ENCODE results near the gene SYT12. TPM values are rescaled to one million over a fixed set of nuclear protein-coding genes. Genes with fewer than 3 reads are reported as not detected.

The SYT12 gene
- total RNA-seq, 1 donor from 2014 or later: 0.58 TPM

DNA sequence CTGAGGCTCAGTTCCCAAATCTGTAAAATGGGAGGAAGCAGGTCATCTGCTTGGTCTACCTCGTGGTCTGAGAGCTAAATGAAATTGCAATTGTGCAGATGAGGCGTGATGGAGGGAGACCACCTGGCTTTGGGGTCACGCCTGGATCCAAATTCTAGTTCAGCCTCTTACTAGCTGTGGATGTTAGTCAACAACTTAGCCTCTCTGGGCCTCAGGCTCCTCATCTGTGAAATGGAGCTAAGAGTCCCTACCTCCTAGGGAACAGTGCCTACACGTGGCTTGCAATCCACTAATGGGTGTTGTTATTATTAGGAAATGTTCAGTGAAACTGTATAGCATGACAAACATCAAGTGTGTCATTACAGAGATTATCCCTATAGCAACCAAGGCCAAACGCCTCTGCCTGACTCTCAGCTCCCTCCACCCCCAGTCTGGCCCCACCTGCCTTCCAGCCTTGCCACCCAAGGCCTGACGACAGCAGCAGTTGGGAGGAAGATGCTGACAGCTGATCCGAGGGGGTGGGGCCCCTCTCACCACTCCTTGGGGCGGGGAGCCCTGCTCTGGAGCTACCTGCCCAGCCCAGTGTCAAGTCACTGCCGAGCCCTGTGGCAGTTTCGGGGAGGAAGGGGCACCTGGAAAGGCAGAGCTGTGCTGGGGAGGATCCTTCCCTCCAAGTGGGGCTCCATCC, 32.0 kb downstream of the SYT12 start:
- peak; percentile 91 for DNase-seq (ENCODE audit: low spot score)

DNA sequence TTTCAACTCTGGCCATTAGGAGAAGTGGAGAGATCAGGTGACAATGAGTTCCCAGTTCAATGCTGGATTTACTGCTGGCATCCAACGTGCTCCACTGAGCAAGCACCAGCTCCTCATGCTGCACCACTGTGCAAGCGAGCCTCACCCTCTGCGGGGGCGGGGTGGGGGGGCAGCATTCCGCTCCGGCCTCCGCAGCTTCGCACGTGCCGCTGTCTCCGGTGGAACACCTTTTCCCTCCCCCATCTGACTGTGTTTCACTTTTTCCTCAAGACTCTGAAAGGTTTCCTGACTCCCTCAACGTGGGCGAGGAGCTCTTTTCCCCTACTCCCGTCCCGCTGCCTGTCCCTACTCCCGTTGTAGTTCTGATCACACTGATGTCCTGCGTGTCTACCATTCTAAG, 32.9 kb downstream of the SYT12 start:
- no peak for DNase-seq (ENCODE audit: low spot score)

DNA sequence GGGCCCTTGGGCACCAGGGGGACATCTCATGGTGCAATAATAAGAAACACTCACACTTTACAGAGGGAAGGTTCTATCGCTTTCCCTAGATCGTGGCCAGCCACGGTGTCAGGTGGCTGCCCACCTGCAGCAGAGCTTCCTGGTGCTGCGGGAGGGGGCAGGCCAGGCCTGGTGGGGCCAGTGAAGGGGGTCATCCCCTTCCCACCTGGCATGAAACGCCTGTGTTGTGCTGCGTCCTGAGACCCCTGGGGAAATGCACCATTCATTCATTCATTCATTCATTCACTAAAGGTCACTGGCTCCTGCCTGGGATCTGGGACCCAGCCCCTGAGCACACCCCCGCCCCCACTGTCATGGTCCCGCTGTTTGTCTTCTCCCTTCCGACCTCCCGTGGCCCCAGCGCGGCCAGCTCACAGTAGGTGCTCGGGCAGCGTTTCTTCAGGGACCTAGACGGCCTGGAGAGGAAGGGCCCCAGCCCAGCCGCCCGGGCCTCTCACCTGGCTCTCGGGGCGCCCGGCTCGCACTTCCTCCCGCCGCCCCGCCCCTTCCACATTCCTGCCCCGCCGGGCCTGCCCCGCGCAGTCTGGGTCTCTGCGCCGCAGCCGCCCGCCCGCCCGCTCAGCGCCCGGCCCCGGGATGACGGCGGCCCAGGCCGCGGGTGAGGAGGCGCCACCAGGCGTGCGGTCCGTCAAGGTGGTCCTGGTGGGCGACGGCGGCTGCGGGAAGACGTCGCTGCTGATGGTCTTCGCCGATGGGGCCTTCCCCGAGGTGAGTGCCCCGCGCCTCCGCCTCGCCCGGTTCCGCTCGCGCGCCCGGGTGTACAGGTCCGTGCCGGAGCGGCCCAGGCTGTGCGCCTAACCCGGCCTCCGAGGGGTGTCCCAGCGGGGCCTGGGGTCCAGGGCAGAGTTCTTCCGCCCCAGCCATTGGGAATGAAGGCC, 33.6 kb downstream of the SYT12 start, which contains the start of gene RHOD:
TSS of gene RHOD (plus strand) at position 581 of the 938 bp plus-strand sequence. CDS start at position 637, 56 bp downstream.
- DNase-seq (ENCODE audit: low spot score): no peak

DNA sequence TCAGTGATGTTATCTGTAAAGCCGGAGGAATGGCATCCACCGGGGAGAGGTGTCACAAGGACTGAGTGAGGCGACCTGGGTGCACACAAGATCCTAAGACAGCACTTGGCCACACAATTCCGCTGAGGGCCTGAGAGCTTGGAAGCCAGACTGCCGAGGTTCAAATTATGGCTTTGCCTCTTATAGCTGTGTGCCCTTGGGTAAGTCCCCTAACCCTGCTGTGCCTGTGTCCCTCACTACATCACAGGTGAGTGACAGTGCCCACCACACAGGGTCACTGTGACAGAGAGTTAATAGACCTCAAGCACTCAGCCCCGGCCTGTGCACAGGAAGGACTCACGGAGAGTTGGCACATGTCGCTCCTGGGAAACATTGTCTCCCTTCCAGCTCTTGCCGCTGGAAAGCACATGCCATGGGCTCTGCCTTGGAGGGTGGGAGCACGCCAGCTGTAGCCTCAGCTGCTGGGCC, 34.3 kb downstream of the SYT12 start:
- DNase-seq (ENCODE audit: low spot score): no peak

DNA sequence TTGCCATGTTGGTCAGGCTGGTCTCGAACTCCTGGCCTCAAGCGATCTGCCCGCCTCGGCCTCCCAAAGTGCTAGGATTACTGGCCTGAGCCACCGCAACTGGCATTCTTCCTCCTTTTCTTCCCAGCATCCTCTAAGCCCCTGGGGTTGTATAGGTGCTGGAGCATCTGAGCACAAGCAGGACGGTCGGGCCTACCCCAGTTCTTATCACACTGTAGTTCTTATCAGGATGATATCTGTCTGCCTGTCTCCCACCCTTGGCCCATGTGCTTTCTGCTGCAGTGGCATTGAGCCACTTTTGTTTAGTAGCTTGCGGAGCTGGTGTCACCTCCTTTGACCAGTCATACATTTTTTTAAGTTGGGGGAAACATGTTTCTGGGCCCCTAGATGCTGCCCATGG, 35.6 kb downstream of the SYT12 start:
- no peak for DNase-seq (ENCODE audit: low spot score)

DNA sequence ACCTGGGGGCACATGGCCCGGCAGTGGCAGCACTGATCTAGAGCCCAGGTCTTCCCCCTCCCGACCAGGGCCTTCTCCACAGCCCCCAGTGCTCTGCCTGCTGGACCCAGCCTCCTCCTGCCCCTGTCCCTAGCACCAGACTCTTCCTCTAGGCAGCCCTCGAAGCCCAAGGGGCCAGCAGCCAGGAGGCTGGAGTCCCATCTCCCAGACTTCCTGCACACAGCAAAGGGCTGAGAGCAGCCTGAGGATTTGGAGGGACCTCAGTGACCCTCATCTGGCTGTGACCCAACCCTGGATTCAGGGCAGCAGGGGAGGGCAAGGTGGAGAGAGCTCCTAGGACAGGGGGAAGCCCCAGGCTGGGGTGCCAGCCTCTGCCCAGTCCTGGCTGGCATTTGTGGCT, 36.7 kb downstream of the SYT12 start:
- no peak for DNase-seq (ENCODE audit: low spot score)

DNA sequence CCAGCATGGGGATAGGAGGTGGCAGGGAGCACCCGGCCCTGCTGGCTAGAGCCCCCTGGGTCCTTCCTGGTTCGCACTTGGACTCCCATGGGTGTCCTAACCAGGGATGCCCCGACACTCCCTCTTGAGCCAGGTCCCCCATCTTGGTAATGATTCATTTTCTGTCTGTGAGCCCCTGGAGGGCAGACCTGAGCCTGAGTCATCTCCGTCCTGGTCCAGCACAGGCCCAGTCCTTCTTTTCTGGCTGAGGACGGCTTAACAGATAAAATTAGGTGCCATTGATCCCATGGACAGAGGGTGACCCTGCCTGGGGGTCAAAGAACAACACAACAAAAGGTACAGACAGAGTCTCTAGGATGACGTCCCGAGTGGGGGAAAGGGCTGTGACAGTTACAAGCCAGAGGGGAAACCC, 37.2 kb downstream of the SYT12 start:
- no peak for DNase-seq (ENCODE audit: low spot score)

DNA sequence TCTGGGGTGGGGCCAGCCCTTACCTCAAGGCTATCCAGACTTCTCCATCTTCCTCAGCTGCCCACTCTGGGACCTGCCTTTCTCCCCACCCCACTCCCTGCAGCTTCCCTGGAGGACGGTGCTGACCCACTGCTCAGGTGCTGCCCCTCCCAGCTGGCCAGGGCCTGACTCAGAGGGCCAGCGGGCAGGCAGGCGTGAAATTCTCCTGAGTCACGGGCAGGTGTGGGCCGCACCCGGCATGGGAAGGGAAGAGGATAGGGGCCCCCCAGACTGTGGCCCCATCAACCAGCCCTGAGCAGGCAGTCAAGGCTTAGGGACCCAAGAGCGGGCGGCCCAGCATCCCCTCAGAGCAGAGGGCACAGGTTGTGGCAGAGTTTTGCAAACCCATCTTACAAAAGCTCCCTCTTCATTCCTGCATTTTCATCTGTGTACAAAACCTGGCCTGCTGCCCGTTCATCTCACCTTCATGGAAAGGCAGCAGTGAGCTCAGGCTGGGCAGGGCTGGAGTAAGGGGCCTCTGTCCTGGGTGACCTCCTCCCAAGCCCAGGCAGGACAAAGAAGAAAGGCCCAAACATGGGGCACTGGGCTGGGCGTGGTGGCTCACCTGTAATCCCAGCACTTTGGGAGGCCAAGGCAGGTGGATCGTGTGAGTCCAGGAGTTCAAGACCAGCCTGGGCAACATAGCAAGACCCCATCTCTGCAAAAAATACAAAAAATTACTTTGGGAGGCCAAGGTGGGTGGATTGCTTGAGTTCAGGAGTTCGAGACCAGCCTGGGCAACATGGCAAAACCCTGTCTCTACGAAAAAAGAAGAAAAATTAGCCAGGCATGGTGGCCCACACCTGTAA, 39.8 kb downstream of the SYT12 start:
- DNase-seq (ENCODE audit: low spot score): no peak

DNA sequence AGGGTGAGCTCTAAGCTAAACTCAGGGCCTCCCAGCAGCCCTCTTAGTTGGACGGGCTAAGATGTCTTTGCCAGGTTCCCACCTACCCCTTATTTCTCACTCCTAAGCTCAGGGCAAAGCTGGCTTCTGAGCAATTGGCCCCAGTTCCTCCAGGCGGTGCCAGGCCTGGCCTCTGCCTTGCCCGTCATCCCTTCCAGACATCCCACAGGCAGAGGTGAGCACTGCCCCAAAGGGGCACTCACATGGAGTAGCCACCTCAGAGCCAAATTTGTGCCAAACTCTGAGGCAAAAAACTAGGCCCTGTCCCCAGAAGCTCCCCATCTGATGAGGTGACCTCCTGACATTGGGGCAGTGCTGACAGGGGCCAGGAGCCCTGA, 43.4 kb downstream of the SYT12 start:
- DNase-seq (ENCODE audit: low spot score): no peak

DNA sequence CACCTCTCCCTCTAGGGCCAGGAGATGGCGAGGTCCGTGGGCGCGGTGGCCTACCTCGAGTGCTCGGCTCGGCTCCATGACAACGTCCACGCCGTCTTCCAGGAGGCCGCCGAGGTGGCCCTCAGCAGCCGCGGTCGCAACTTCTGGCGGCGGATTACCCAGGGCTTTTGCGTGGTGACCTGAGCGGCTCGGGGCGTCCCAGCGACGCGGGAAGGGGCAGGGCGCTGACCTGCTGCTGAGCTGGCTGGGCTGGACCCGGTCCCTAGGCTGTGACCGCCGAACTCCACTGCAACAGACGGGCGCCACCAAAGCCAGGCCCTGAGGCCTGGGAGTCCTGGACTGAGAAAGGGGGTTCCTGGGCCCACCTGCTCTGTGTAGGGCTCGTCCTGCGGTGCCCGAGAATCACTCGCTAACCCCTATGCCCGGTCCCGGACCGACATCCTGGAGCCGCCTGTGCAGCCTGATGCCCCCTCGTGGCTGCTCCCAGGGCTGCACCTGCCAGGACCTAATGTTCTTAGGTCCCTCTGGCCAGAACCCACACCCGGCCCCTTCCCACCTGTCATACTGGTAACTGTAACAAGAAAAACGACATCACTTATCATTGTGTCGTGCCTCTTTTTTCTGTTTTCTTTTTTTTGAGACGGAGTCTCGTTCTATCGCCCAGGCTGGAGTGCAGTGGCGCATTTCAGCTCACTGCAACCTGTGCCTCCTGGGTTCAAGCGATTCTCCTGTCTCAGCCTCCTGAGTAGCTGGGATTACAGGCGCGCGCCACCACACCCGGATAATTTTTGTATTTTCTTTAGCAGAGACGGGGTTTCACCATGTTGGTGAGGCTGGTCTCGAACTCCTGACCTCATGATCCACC, 48.7 kb downstream of the SYT12 start:
- DNase-seq (ENCODE audit: low spot score): peak; percentile 74

DNA sequence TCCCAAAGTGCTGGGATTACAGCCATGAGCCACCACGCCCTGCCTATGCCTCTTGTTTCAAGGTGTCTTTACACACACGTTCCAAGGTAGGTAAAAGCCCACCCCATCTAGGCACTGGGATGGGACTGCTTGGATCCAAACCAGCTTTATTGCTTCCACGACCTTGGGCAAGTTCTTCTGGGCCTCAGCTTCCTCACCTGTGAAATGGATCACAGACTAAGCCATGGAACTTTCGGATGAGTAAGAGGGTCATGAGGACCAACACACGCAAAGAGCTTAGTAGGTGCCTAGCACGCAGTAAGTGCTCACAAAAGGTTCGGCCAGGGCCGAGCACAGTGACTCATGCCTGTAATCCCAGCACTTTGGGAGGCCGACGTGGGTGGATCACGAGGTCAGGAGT, 49.4 kb downstream of the SYT12 start:
- DNase-seq (ENCODE audit: low spot score): no peak

DNA sequence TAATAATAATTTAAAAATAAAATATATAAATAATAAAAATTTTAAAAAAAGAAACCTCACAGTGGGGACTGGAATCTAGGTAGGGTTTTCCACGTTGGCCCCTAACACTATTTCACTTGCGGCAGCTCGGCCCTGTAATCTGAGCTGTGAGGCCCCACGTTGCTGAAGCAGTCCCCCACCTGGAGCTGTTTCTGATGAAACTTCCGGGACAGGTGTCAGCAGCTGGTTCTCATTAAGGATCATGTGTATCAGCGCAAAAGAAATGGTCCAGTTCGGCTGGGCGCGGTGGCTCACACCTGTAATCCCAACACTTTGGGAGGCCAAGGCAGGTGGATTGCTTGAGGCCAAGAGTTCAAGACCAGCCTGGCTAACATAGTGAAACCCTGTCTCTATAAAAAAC, 51.0 kb downstream of the SYT12 start:
- DNase-seq (ENCODE audit: low spot score): no peak

DNA sequence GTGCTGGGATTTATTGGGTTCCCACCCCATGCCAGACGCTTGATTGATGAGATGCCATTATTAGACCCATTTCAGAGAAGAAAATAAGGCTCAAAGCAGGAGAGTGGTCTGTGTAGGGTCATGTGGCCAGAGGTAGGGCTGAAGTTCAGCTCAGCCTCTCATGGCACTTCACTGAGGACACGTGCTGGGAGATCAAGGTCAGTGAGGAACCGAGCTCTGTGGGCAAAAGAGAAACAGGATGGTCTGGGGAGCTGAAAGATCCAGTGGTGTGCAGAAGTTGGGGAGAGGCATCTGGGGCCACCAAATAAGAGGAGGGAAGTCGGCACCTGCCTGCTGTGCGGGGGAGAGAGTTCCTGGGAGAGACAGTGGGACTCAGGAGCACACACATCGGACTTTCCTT, 53.3 kb downstream of the SYT12 start:
- DNase-seq (ENCODE audit: low spot score): no peak

DNA sequence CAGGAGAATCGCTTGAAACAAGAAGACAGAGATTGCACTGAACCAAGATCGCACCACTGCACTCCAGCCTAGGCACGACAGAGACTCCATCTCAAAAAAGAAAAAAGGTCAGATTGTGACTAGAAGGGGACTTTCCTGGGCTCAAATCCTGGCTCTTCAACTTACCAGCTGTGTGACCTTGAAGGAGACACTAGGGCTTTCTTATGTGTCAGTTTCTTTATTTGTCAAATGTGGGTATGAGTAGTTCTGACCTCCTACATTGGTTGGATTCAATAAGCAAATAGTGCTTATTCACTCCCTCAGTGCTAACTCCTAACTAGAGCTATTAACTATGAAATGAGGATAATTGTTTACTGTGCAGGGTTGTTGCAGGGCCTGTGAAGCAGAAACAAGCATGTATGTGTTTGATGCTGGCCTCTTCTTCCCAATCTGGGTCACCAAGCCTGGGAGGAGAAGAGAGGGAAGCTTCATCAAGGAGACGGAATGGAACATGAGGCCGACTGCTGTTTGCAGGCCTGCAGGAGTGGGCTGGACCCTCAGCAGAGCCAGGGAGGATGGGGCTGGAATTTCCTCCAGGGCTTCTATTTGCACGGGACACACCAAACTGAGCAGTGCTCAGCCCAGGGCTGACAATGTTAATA, 56.3 kb downstream of the SYT12 start:
- DNase-seq (ENCODE audit: low spot score): no peak

DNA sequence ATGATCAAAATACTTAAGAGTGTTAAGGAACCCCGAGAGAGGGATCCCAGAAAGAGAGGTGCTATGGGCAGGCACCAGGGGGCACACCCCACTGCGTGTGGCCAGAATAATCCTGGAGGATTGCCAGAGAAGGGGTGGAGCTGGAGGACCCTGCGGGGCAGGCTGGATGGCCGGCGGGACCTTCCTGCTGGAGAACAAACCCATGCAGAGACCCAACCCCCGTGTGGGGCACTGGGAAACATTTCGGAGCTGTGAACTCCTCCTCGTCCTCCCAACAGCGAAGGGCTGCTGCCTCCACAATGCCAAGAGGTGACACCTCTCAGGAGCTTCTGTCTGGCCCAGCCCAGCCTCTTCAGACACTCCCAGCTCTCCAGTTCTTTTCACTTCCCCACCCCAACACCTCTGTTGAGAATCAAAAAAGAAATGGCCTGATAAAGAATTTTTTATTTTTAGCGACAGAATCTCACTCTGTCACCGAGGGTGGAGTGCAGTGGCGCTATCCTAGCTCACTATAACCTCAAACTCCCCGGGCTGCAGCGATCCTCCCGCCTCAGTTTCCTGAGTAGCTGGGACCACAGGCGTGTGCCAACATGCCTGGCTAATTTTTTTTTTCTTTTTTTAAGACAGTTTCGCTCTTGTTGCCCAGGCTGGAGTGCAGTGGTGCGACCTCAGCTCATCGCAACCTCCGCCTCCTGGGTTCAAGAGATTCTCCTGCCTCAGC, 59.3 kb downstream of the SYT12 start:
- no peak for DNase-seq (ENCODE audit: low spot score)

DNA sequence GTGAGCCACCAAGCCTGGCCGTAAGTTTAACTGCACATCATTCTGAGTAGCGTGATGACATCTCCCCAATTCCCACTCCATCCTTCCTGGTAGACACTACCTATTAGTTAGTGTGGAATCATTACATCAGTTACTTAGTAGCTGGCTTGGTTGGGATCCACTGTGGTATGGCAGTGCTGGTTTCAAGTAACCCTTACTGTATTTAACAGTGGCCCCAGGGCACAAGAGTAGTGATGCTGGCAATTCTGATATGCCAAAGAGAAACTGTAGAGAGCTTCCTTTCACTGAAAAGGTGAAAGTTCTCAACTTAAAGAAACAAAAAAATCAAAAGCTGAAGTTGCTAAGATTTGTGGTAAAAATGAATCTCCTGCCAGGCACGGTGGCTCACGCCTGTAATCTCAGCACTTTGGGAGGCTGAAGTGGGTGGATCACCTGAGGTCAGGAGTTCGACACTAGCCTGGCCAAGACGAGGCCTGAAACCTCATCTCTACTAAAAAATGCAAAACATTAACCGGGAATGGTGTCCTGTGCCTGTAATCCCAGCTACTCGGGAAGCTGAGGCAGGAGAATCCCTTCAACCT, 60.9 kb downstream of the SYT12 start:
- no peak for DNase-seq (ENCODE audit: low spot score)

DNA sequence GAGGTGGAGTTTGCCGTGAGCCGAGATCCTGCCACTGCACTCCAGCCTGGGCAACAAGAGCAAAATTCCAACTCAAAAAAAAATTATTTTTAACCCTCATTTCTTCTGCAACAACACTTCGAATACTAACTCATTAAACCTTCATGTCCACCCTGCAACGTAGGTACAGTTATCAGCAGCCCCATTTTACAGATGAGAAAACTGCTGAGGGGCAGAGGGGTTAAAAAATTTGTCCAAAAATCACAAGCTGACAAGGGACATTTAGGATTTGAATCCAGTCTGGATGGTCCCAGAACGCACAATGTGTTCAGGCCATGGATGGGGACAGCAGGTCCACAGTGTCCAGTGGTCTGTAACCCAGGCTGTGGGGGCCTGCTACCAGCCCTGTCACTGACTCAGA, 62.7 kb downstream of the SYT12 start:
- DNase-seq (ENCODE audit: low spot score): no peak

DNA sequence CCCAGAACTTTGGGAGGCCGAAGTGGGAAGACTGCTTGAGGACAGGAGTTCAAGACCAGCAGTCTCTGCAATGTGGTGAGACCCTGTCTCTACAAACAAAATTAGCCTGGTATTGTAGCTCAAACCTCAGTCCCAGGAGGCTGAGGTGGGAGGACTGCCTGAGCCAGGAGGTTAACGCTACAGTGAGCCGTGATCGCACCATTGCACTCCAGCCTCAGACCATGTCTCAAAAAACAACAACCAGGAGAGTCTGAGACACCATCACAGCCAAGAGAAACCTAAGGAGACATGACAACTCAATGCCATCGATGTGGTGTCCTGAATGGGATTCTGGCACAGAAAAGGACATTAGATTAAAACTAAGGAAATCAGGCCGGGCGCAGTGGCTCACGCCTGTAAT, 67.8 kb downstream of the SYT12 start:
- no peak for DNase-seq (ENCODE audit: low spot score)

DNA sequence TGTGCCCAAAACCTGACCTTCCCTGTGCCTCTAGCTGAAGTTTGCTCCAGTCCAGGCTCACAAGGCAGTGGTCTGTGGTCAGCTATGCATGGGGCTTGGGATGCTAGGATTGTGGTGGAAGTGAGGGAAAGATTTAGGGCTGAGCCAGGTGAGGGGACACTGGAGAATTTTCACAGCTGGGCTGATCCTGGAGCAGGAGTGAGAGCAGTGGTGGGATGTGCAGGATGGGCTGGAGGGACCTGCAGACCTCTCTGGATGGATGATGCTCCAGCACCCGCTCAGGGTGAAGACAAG, 72.2 kb downstream of the SYT12 start:
- DNase-seq (ENCODE audit: low spot score): no peak
